Progenitor cell of endocrine pancreas (in vitro differentiated cells): ENCODE results near the gene SYNGR2. TPM values are rescaled to one million over a fixed set of nuclear protein-coding genes. Genes with fewer than 3 reads are reported as not detected.
A peak's percentile ranks its signal among the peaks of the same experiment; 100 is the strongest.

Experiments
- DNase-seq: peaks from one replicate; pipeline ENCODE4 v3.0.0; 2021; ENCODE audit warnings: low spot score; ENCODE audit not compliant: unreplicated experiment
- H3K27ac Mint-ChIP-seq: 2 replicates; pipeline ENCODE4 v1.8.0; 2021; ENCODE audit warnings: mild to moderate bottlenecking, moderate library complexity, mixed read lengths
- H3K27me3 Mint-ChIP-seq: 2 replicates; pipeline ENCODE4 v1.8.0; 2021; ENCODE audit warnings: mixed read lengths
- H3K36me3 Mint-ChIP-seq: 2 replicates; pipeline ENCODE4 v1.8.0; 2022; ENCODE audit warnings: mixed read lengths; ENCODE audit not compliant: insufficient read depth
- H3K4me1 Mint-ChIP-seq: 2 replicates; pipeline ENCODE4 v1.8.0; 2021; ENCODE audit warnings: low read depth, mixed read lengths
- H3K4me3 Mint-ChIP-seq: 2 replicates; pipeline ENCODE4 v1.8.0; 2021; ENCODE audit warnings: low read depth, mild to moderate bottlenecking, moderate library complexity, mixed read lengths
- H3K9me3 Mint-ChIP-seq: 2 replicates; pipeline ENCODE4 v1.8.0; 2021; ENCODE audit warnings: low read depth, mixed read lengths
- CTCF ChIP-seq: fragments of 200-600 bp; sonication (generic); IDR thresholded peaks from one replicate; pipeline ENCODE4 v1.5.0; 2021; ENCODE audit warnings: antibody characterized with exemption, mild to moderate bottlenecking; ENCODE audit not compliant: unreplicated experiment
- long read RNA-seq: library from polyadenylated mRNA; unstranded; transcript quantifications from one replicate; pipeline ENCODE4 v2.0.0, GENCODE V29; 2020
- total RNA-seq: library from RNA; stranded (reverse); gene quantifications from 2 replicates; pipeline ENCODE4 v1.2.1, GENCODE V29; 2021

Gene SYNGR2
- total RNA-seq, result 50.5 and 51.5 TPM in 2 replicates
- long read RNA-seq, transcript SYNGR2-204 (3 exons, 2,125 nt), result minor isoform, 5 of 47 reads
- long read RNA-seq, transcript SYNGR2-201 (4 exons, 2,325 nt), result major isoform, 40 of 47 reads
- long read RNA-seq, partial matches to known transcripts, result 0 of 47 reads
- long read RNA-seq, other reads (novel, unspliced or antisense), result 0 of 47 reads

GRCh38 chr17:78168242-78168902 lies at the start of gene SYNGR2:
Gene SYNGR2 (plus strand): TSS chr17:78168581. CDS start chr17:78168617, 36 bp downstream.
- no peaks in the 10 kb centered on the region for H3K27me3 Mint-ChIP-seq
- no peak for TF ChIP-seq CTCF
- peak; percentile 87 for DNase-seq
- H3K27ac Mint-ChIP-seq, result no peak within 1 kb of the TSS
- peaks cover 2% of the 10 kb centered on the region for H3K36me3 Mint-ChIP-seq
- no peaks in the 10 kb centered on the region for H3K4me1 Mint-ChIP-seq
- H3K9me3 Mint-ChIP-seq, result no peaks in the 10 kb centered on the region
- H3K4me3 Mint-ChIP-seq, result peak within 1 kb of the TSS; percentile 73

- Mint-ChIP-seq H3K4me1 (peaks cover 12% of the 10 kb centered on the region), H3K27ac (no peak overlapping the region), H3K9me3 (no peaks in the 10 kb centered on the region), H3K36me3 (peaks cover 14% of the 10 kb centered on the region), H3K27me3 (no peaks in the 10 kb centered on the region), H3K4me3 (no peak overlapping the region)
- no peak for DNase-seq
- TF ChIP-seq CTCF, result no peak
Observed at GRCh38 chr17:78118801-78119241, 49.6 kb upstream of the SYNGR2 start.

GRCh38 chr17:78120537-78120936 lies 47.8 kb upstream of the SYNGR2 start:
- no peak for TF ChIP-seq CTCF
- H3K4me3 Mint-ChIP-seq, result no peak overlapping the region
- peaks cover 12% of the 10 kb centered on the region for H3K4me1 Mint-ChIP-seq
- H3K27me3 Mint-ChIP-seq, result no peaks in the 10 kb centered on the region
- DNase-seq, result no peak
- peaks cover 9% of the 10 kb centered on the region for H3K36me3 Mint-ChIP-seq
- no peak overlapping the region for H3K27ac Mint-ChIP-seq
- H3K9me3 Mint-ChIP-seq, result no peaks in the 10 kb centered on the region

GRCh38 chr17:78120971-78121800 lies 47.2 kb upstream of the SYNGR2 start:
- H3K4me1 Mint-ChIP-seq, result peaks cover 12% of the 10 kb centered on the region
- H3K36me3 Mint-ChIP-seq, result peaks cover 9% of the 10 kb centered on the region
- H3K4me3 Mint-ChIP-seq, result no peak overlapping the region
- no peak for TF ChIP-seq CTCF
- H3K27ac Mint-ChIP-seq, result no peak overlapping the region
- DNase-seq, result no peak
- no peaks in the 10 kb centered on the region for H3K9me3 Mint-ChIP-seq
- H3K27me3 Mint-ChIP-seq, result no peaks in the 10 kb centered on the region

GRCh38 chr17:78121801-78122215 lies 46.6 kb upstream of the SYNGR2 start:
- H3K36me3 Mint-ChIP-seq, result peaks cover 8% of the 10 kb centered on the region
- no peaks in the 10 kb centered on the region for H3K9me3 Mint-ChIP-seq
- no peaks in the 10 kb centered on the region for H3K27me3 Mint-ChIP-seq

More at GRCh38 chr17:78121801-78122215, 46.6 kb upstream of the SYNGR2 start:
- no peak for DNase-seq
- Mint-ChIP-seq H3K4me3 (no peak overlapping the region), H3K27ac (no peak overlapping the region), H3K4me1 (peaks cover 11% of the 10 kb centered on the region)
- no peak for TF ChIP-seq CTCF
